ENCODE measurements around the gene ENTPD8.

The ENTPD8 gene

GRCh38 chr9:137435980-137436760, 5.0 kb downstream of the ENTPD8 start:
- Mint-ChIP-seq H3K27ac (no peak overlapping the region), H3K4me3 (no peak overlapping the region), H3K27me3 (no peaks in the 10 kb centered on the region), H3K36me3 (ENCODE audit: low read depth) (no peaks in the 10 kb centered on the region), H3K9me3 (no peaks in the 10 kb centered on the region), H3K4me1 (ENCODE audit: low read depth) (no peaks in the 10 kb centered on the region)

GRCh38 chr9:137435381-137435891, 5.7 kb downstream of the ENTPD8 start:
- Mint-ChIP-seq H3K27ac (no peak overlapping the region), H3K36me3 (ENCODE audit: low read depth) (no peaks in the 10 kb centered on the region), H3K4me1 (ENCODE audit: low read depth) (no peaks in the 10 kb centered on the region), H3K27me3 (no peaks in the 10 kb centered on the region), H3K4me3 (no peak overlapping the region), H3K9me3 (no peaks in the 10 kb centered on the region)

GRCh38 chr9:137434498-137435380, 6.4 kb downstream of the ENTPD8 start:
- Mint-ChIP-seq H3K4me3 (no peak overlapping the region), H3K9me3 (no peaks in the 10 kb centered on the region), H3K27me3 (no peaks in the 10 kb centered on the region), H3K36me3 (ENCODE audit: low read depth) (no peaks in the 10 kb centered on the region), H3K4me1 (ENCODE audit: low read depth) (no peaks in the 10 kb centered on the region), H3K27ac (no peak overlapping the region)

- H3K4me3 Mint-ChIP-seq, result no peak overlapping the region
- H3K9me3 Mint-ChIP-seq, result no peaks in the 10 kb centered on the region
- H3K4me1 Mint-ChIP-seq (ENCODE audit: low read depth), result no peaks in the 10 kb centered on the region
- no peak overlapping the region for H3K27ac Mint-ChIP-seq
- no peaks in the 10 kb centered on the region for H3K27me3 Mint-ChIP-seq
- H3K36me3 Mint-ChIP-seq (ENCODE audit: low read depth), result no peaks in the 10 kb centered on the region
Measured at GRCh38 chr9:137433916-137434431, 7.2 kb downstream of the ENTPD8 start.

- H3K27me3 Mint-ChIP-seq, result no peaks in the 10 kb centered on the region
- no peaks in the 10 kb centered on the region for H3K4me1 Mint-ChIP-seq (ENCODE audit: low read depth)
- no peaks in the 10 kb centered on the region for H3K36me3 Mint-ChIP-seq (ENCODE audit: low read depth)
- no peak overlapping the region for H3K27ac Mint-ChIP-seq
- no peak overlapping the region for H3K4me3 Mint-ChIP-seq
- no peaks in the 10 kb centered on the region for H3K9me3 Mint-ChIP-seq
Measured at GRCh38 chr9:137433349-137433915, 7.7 kb downstream of the ENTPD8 start.

- no peaks in the 10 kb centered on the region for H3K4me1 Mint-ChIP-seq (ENCODE audit: low read depth)
- no peak overlapping the region for H3K27ac Mint-ChIP-seq
- H3K27me3 Mint-ChIP-seq, result no peaks in the 10 kb centered on the region
- H3K4me3 Mint-ChIP-seq, result no peak overlapping the region
- no peaks in the 10 kb centered on the region for H3K36me3 Mint-ChIP-seq (ENCODE audit: low read depth)
- H3K9me3 Mint-ChIP-seq, result no peaks in the 10 kb centered on the region
Measured at GRCh38 chr9:137432687-137433348, 8.3 kb downstream of the ENTPD8 start.

- no peak overlapping the region for H3K4me3 Mint-ChIP-seq
- H3K36me3 Mint-ChIP-seq (ENCODE audit: low read depth), result no peaks in the 10 kb centered on the region
- H3K4me1 Mint-ChIP-seq (ENCODE audit: low read depth), result no peaks in the 10 kb centered on the region
- no peaks in the 10 kb centered on the region for H3K9me3 Mint-ChIP-seq
- H3K27ac Mint-ChIP-seq, result no peak overlapping the region
- H3K27me3 Mint-ChIP-seq, result no peaks in the 10 kb centered on the region
Measured at GRCh38 chr9:137431416-137431931, 9.7 kb downstream of the ENTPD8 start.

- H3K27ac Mint-ChIP-seq, result no peak overlapping the region
- H3K9me3 Mint-ChIP-seq, result no peaks in the 10 kb centered on the region
- H3K4me3 Mint-ChIP-seq, result no peak overlapping the region
- no peaks in the 10 kb centered on the region for H3K36me3 Mint-ChIP-seq (ENCODE audit: low read depth)
- H3K4me1 Mint-ChIP-seq (ENCODE audit: low read depth), result no peaks in the 10 kb centered on the region
- H3K27me3 Mint-ChIP-seq, result no peaks in the 10 kb centered on the region
Measured at GRCh38 chr9:137430723-137431415, 10.3 kb downstream of the ENTPD8 start.

- Mint-ChIP-seq H3K4me3 (no peak overlapping the region), H3K27ac (no peak overlapping the region), H3K36me3 (ENCODE audit: low read depth) (no peaks in the 10 kb centered on the region), H3K9me3 (no peaks in the 10 kb centered on the region), H3K4me1 (ENCODE audit: low read depth) (no peaks in the 10 kb centered on the region), H3K27me3 (no peaks in the 10 kb centered on the region)
Measured at GRCh38 chr9:137429974-137430722, 11.0 kb downstream of the ENTPD8 start.

- H3K36me3 Mint-ChIP-seq (ENCODE audit: low read depth), result no peaks in the 10 kb centered on the region
- H3K9me3 Mint-ChIP-seq, result no peaks in the 10 kb centered on the region
- H3K4me3 Mint-ChIP-seq, result no peak overlapping the region
Measured at GRCh38 chr9:137429546-137429890, 11.6 kb downstream of the ENTPD8 start.

GRCh38 chr9:137428841-137429545, 12.2 kb downstream of the ENTPD8 start:
- H3K36me3 Mint-ChIP-seq (ENCODE audit: low read depth), result no peaks in the 10 kb centered on the region
- no peak overlapping the region for H3K27ac Mint-ChIP-seq
- no peaks in the 10 kb centered on the region for H3K27me3 Mint-ChIP-seq
- no peaks in the 10 kb centered on the region for H3K9me3 Mint-ChIP-seq
- H3K4me3 Mint-ChIP-seq, result no peak overlapping the region
- H3K4me1 Mint-ChIP-seq (ENCODE audit: low read depth), result peaks cover 6% of the 10 kb centered on the region

More at GRCh38 chr9:137429546-137429890, 11.6 kb downstream of the ENTPD8 start:
- peaks cover 2% of the 10 kb centered on the region for H3K4me1 Mint-ChIP-seq (ENCODE audit: low read depth)
- H3K27me3 Mint-ChIP-seq, result no peaks in the 10 kb centered on the region
- H3K27ac Mint-ChIP-seq, result no peak overlapping the region

- H3K4me3 Mint-ChIP-seq, result no peak overlapping the region
- no peak overlapping the region for H3K27ac Mint-ChIP-seq
- H3K36me3 Mint-ChIP-seq (ENCODE audit: low read depth), result no peaks in the 10 kb centered on the region
- no peaks in the 10 kb centered on the region for H3K27me3 Mint-ChIP-seq
- H3K9me3 Mint-ChIP-seq, result no peaks in the 10 kb centered on the region
- H3K4me1 Mint-ChIP-seq (ENCODE audit: low read depth), result peaks cover 6% of the 10 kb centered on the region
Measured at GRCh38 chr9:137428311-137428630, 12.9 kb downstream of the ENTPD8 start.
